ENCODE data around the gene PCDHB5. TPM values are rescaled to one million over a fixed set of nuclear protein-coding genes. Genes with fewer than 3 reads are reported as not detected.

PCDHB5 gene
- total RNA-seq, 1 experiment from 2014 or later = 12.5 TPM

DNA sequence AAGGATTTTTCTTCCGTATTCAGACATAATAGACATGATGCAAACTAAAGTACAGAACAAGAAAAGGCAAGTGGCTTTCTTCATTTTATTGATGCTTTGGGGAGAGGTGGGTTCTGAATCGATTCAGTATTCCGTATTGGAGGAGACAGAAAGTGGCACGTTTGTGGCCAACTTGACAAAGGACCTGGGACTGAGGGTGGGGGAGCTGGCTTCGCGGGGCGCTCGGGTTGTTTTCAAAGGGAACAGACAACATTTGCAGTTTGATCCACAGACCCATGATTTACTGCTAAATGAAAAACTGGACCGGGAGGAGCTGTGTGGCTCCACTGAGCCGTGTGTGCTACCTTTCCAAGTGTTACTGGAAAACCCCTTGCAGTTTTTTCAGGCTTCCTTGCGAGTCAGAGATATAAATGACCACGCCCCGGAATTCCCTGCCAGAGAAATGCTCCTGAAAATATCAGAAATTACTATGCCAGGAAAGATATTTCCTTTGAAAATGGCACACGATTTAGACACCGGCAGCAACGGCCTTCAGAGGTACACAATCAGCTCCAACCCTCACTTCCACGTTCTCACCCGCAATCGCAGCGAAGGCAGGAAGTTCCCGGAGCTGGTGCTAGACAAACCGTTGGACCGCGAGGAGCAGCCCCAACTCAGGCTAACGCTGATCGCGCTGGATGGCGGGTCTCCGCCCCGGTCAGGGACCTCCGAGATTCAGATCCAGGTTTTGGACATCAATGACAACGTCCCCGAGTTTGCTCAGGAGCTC is 15.4 kb downstream of the PCDHB5 start:
- POLR2A ChIA-PET = no interaction called here
- peaks cover 18% of the 10 kb centered on the region for H3K9me3 Mint-ChIP-seq
- no peak overlapping the region for H3K4me3 Mint-ChIP-seq
- DNase-seq (ENCODE audit: low spot score) (no peak), ATAC-seq (no peak)
- CTCF ChIA-PET = interaction anchor here (0.8 to 1.8 kb wide), 19 partner anchors 9 to 413 kb away, joined by 3 to 22 read pairs (median 5); partner anchors contain the start of genes PCDHA8, PCDHB10, PCDHB11 and PCDHB14
- TF ChIP-seq RORB (CRISPR knock-in tag; IDR thresholded peaks at IDR 0.05) (no peak), MXD4 (CRISPR knock-in tag; IDR thresholded peaks at IDR 0.05; ENCODE audit: borderline replicate concordance) (no peak)
- H3K27ac Mint-ChIP-seq = no peak overlapping the region
- H3K4me1 Mint-ChIP-seq = no peaks in the 10 kb centered on the region
- H3K27me3 Mint-ChIP-seq (ENCODE audit: low read depth) = peaks cover 4% of the 10 kb centered on the region; the same call in 1 of the 2 replicates
- H3K36me3 Mint-ChIP-seq = peaks cover 15% of the 10 kb centered on the region

- ATAC-seq (no peak), DNase-seq (ENCODE audit: low spot score) (no peak)
- Mint-ChIP-seq H3K27me3 (ENCODE audit: low read depth) (peaks cover 4% of the 10 kb centered on the region; the same call in 1 of the 2 replicates), H3K27ac (no peak overlapping the region), H3K4me3 (no peak overlapping the region), H3K36me3 (peaks cover 15% of the 10 kb centered on the region), H3K4me1 (0 out of 2 replicates have a peak, but pooled peaks cover 4% of the 10 kb centered on the region), H3K9me3 (peaks cover 18% of the 10 kb centered on the region)
- ChIA-PET POLR2A (no interaction called here), CTCF (interaction anchor here (1.5 to 1.8 kb wide), 6 partner anchors 10 to 310 kb away, joined by 3 to 22 read pairs (median 6); partner anchors contain the start of genes PCDHA8, PCDHB4, PCDHB5 and PCDHB9)
- TF ChIP-seq, protein P1, sequence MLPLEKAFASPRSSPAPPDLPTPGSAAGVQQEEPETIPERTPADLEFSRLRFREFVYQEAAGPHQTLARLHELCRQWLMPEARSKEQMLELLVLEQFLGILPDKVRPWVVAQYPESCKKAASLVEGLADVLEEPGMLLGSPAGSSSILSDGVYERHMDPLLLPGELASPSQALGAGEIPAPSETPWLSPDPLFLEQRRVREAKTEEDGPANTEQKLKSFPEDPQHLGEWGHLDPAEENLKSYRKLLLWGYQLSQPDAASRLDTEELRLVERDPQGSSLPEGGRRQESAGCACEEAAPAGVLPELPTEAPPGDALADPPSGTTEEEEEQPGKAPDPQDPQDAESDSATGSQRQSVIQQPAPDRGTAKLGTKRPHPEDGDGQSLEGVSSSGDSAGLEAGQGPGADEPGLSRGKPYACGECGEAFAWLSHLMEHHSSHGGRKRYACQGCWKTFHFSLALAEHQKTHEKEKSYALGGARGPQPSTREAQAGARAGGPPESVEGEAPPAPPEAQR (CRISPR knock-in tag; IDR thresholded peaks at IDR 0.05) = no peak
- TF ChIP-seq, protein P2, sequence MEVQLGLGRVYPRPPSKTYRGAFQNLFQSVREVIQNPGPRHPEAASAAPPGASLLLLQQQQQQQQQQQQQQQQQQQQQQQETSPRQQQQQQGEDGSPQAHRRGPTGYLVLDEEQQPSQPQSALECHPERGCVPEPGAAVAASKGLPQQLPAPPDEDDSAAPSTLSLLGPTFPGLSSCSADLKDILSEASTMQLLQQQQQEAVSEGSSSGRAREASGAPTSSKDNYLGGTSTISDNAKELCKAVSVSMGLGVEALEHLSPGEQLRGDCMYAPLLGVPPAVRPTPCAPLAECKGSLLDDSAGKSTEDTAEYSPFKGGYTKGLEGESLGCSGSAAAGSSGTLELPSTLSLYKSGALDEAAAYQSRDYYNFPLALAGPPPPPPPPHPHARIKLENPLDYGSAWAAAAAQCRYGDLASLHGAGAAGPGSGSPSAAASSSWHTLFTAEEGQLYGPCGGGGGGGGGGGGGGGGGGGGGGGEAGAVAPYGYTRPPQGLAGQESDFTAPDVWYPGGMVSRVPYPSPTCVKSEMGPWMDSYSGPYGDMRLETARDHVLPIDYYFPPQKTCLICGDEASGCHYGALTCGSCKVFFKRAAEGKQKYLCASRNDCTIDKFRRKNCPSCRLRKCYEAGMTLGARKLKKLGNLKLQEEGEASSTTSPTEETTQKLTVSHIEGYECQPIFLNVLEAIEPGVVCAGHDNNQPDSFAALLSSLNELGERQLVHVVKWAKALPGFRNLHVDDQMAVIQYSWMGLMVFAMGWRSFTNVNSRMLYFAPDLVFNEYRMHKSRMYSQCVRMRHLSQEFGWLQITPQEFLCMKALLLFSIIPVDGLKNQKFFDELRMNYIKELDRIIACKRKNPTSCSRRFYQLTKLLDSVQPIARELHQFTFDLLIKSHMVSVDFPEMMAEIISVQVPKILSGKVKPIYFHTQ (CRISPR knock-in tag; IDR thresholded peaks at IDR 0.05) = no peak
- TF ChIP-seq ARID4B (CRISPR knock-in tag; IDR thresholded peaks at IDR 0.05; ENCODE audit: borderline replicate concordance) (no peak), IRF2 (CRISPR knock-in tag; IDR thresholded peaks at IDR 0.05; ENCODE audit: borderline replicate concordance, low read depth) (no peak), HMGA2 (CRISPR knock-in tag; IDR thresholded peaks at IDR 0.05) (no peak), FOXP4 (CRISPR knock-in tag; IDR thresholded peaks at IDR 0.05) (no peak), FOXP1 (CRISPR knock-in tag; IDR thresholded peaks at IDR 0.05; ENCODE audit: borderline replicate concordance) (no peak), NR3C1 (CRISPR knock-in tag; conservative IDR thresholded peaks at IDR 0.05; ENCODE audit: low read depth) (no peak), ZNF281 (CRISPR knock-in tag; IDR thresholded peaks at IDR 0.05) (no peak), TCF7 (CRISPR knock-in tag; IDR thresholded peaks at IDR 0.05; ENCODE audit: low read depth) (no peak), USF2 (CRISPR knock-in tag; IDR thresholded peaks at IDR 0.05) (no peak)
- TF ChIP-seq, protein P3, sequence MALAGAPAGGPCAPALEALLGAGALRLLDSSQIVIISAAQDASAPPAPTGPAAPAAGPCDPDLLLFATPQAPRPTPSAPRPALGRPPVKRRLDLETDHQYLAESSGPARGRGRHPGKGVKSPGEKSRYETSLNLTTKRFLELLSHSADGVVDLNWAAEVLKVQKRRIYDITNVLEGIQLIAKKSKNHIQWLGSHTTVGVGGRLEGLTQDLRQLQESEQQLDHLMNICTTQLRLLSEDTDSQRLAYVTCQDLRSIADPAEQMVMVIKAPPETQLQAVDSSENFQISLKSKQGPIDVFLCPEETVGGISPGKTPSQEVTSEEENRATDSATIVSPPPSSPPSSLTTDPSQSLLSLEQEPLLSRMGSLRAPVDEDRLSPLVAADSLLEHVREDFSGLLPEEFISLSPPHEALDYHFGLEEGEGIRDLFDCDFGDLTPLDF (CRISPR knock-in tag; IDR thresholded peaks at IDR 0.05) = no peak
- TF ChIP-seq, protein P4, sequence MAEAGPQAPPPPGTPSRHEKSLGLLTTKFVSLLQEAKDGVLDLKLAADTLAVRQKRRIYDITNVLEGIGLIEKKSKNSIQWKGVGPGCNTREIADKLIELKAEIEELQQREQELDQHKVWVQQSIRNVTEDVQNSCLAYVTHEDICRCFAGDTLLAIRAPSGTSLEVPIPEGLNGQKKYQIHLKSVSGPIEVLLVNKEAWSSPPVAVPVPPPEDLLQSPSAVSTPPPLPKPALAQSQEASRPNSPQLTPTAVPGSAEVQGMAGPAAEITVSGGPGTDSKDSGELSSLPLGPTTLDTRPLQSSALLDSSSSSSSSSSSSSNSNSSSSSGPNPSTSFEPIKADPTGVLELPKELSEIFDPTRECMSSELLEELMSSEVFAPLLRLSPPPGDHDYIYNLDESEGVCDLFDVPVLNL (CRISPR knock-in tag; IDR thresholded peaks at IDR 0.05; ENCODE audit: borderline replicate concordance, low read depth) = no peak
Observed at GRCh38 chr5:141150993-141151325, 16.0 kb downstream of the PCDHB5 start.
